Neural cell (in vitro differentiated cells): ENCODE data around the gene BGN. TPM values are rescaled to one million over a fixed set of nuclear protein-coding genes. Genes with fewer than 3 reads are reported as not detected.

Experiments used
- H2AFZ ChIP-seq: fragments of 200-600, 300-800 bp; sonication (generic), shearing (Covaris generic); 2 replicates; pipeline ENCODE4 v1.6.0; 2014; ENCODE audit warnings: low read depth, mild to moderate bottlenecking, antibody characterized with exemption, low read length, moderate library complexity
- H3F3A ChIP-seq: fragments of 200-600 bp; shearing (Covaris generic); 2 replicates; pipeline ENCODE4 v1.6.1; 2016; ENCODE audit warnings: mild to moderate bottlenecking, moderate library complexity, mixed read lengths, antibody characterized with exemption, low read length; ENCODE audit not compliant: insufficient read depth, poor library complexity, severe bottlenecking
- H3K27ac ChIP-seq: fragments of 200-600, 300-800 bp; sonication (generic), shearing (Covaris generic); 2 replicates; pipeline ENCODE4 v1.5.1; 2014; ENCODE audit warnings: mild to moderate bottlenecking, low read length, moderate library complexity
- H3K27me3 ChIP-seq: fragments of 300-800, 200-600 bp; sonication (generic), shearing (Covaris generic); 2 replicates; pipeline ENCODE4 v1.6.0; 2014; ENCODE audit warnings: mild to moderate bottlenecking, low read depth, low read length, moderate library complexity; ENCODE audit not compliant: insufficient read depth
- H3K36me3 ChIP-seq: fragments of 300-800, 200-600 bp; sonication (generic), shearing (Covaris generic); 2 replicates; pipeline ENCODE4 v1.5.1; 2014; ENCODE audit warnings: mild to moderate bottlenecking, antibody characterized with exemption, low read length, moderate library complexity; ENCODE audit not compliant: insufficient read depth
- H3K4me2 ChIP-seq: fragments of 300-800, 200-600 bp; sonication (generic), shearing (Covaris generic); 2 replicates; pipeline ENCODE4 v1.6.0; 2014; ENCODE audit warnings: mild to moderate bottlenecking, low read length
- H3K4me3 ChIP-seq: fragments of 300-800, 200-600 bp; sonication (generic), shearing (Covaris generic); 2 replicates; pipeline ENCODE4 v1.5.1; 2014; ENCODE audit warnings: mild to moderate bottlenecking, low read length, moderate library complexity
- H3K79me2 ChIP-seq: fragments of 200-600 bp; shearing (Covaris generic); replicated peaks from 2 replicates; pipeline ENCODE4 v1.6.0; 2014; ENCODE audit warnings: mild to moderate bottlenecking, low read length, moderate library complexity; ENCODE audit not compliant: insufficient read depth
- H3K9ac ChIP-seq: fragments of 300-800, 200-600 bp; sonication (generic), shearing (Covaris generic); 2 replicates; pipeline ENCODE4 v1.6.1; 2016; ENCODE audit warnings: mild to moderate bottlenecking, low read length, mixed read lengths
- H3K9me2 ChIP-seq: fragments of 200-600 bp; shearing (Covaris generic); 2 replicates; pipeline ENCODE4 v1.6.1; 2016; ENCODE audit warnings: mild to moderate bottlenecking, low read length, mixed read lengths; ENCODE audit not compliant: insufficient read depth
- H3K9me3 ChIP-seq: fragments of 200-600, 300-800 bp; sonication (generic), shearing (Covaris generic); 2 replicates; pipeline ENCODE4 v1.6.1; 2016; ENCODE audit warnings: mild to moderate bottlenecking, mixed run types, low read length, moderate library complexity, mixed read lengths
- H4K20me1 ChIP-seq: fragments of 200-600 bp; shearing (Covaris generic); 2 replicates; pipeline ENCODE4 v1.6.1; 2016; ENCODE audit warnings: mild to moderate bottlenecking, mixed run types; ENCODE audit not compliant: insufficient read depth
- EP300 ChIP-seq: fragments of 450-650 bp; conservative IDR thresholded peaks from 2 replicates; pipeline ENCODE4 v1.6.1; 2014; ENCODE audit warnings: antibody characterized with exemption, mild to moderate bottlenecking, moderate library complexity; ENCODE audit not compliant: poor library complexity, severe bottlenecking
- EZH2 ChIP-seq: fragments of 200-600, 300-800 bp; shearing (Covaris generic), sonication (generic); IDR thresholded peaks from 2 replicates; pipeline ENCODE4 v1.6.1; 2014; ENCODE audit warnings: antibody characterized with exemption, low read length, borderline replicate concordance, mild to moderate bottlenecking; ENCODE audit not compliant: insufficient read depth, poor library complexity, severe bottlenecking
- MXI1 ChIP-seq: fragments of 450-650 bp; conservative IDR thresholded peaks from 2 replicates; pipeline ENCODE4 v1.6.1; 2014; ENCODE audit warnings: antibody characterized with exemption, mild to moderate bottlenecking; ENCODE audit not compliant: poor library complexity, severe bottlenecking
- POLR2AphosphoS5 ChIP-seq: IDR thresholded peaks from 2 replicates; pipeline ENCODE4 v1.6.1; 2012
- RAD21 ChIP-seq: fragments of 450-650 bp; conservative IDR thresholded peaks from 2 replicates; pipeline ENCODE4 v1.6.1; 2014; ENCODE audit warnings: antibody characterized with exemption, mild to moderate bottlenecking, moderate library complexity
- SMC3 ChIP-seq: fragments of 450-650 bp; conservative IDR thresholded peaks from 2 replicates; pipeline ENCODE4 v1.6.1; 2014; ENCODE audit warnings: antibody characterized with exemption, mild to moderate bottlenecking, moderate library complexity; ENCODE audit not compliant: poor library complexity
- TAF1 ChIP-seq: IDR thresholded peaks from 2 replicates; pipeline ENCODE4 v1.6.1; 2012; ENCODE audit warnings: low read depth
- polyA plus RNA-seq: library from polyadenylated mRNA; depleted of rRNA; stranded (reverse); fragments of >200 nt; gene quantifications from 2 replicates; pipeline ENCODE4 v1.2.3, GENCODE V29; 2014
- TF ChIP-seq, protein P1 (sequence below): fragments of 450-650 bp; IDR thresholded peaks from 2 replicates; pipeline ENCODE4 v1.5.1; 2014; ENCODE audit warnings: antibody characterized with exemption, mild to moderate bottlenecking, moderate library complexity; ENCODE audit not compliant: poor library complexity, severe bottlenecking
- TF ChIP-seq, protein P2 (sequence below): IDR thresholded peaks from 2 replicates; pipeline ENCODE4 v1.6.1; 2012; ENCODE audit warnings: borderline replicate concordance

BGN gene
- polyA plus RNA-seq, 1 donor from 2014 or later: not detected

DNA sequence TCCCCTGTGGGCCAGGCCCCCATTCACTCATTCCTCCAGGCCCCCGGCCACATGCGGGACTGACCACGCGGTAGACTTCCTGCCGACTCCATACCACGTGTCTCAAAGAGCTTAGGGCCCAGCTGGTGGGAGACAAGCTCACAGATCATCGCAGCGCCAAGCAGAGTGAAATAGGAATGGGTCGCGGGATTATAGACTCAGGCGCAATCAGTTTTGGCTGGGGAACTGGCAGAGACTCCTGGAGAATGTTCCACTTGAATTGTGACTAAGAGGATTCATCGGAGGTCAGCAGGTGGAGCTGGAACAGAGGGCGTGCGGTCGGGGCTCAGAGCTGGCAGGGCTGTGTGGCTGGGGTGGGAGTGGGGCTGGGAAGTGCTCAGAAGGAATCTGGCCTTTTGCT, 38.3 kb downstream of the BGN start:
- TF ChIP-seq EZH2 (no peak), POLR2AphosphoS5 (no peak), TAF1 (no peak), SMC3 (no peak)
- TF ChIP-seq, protein P1, sequence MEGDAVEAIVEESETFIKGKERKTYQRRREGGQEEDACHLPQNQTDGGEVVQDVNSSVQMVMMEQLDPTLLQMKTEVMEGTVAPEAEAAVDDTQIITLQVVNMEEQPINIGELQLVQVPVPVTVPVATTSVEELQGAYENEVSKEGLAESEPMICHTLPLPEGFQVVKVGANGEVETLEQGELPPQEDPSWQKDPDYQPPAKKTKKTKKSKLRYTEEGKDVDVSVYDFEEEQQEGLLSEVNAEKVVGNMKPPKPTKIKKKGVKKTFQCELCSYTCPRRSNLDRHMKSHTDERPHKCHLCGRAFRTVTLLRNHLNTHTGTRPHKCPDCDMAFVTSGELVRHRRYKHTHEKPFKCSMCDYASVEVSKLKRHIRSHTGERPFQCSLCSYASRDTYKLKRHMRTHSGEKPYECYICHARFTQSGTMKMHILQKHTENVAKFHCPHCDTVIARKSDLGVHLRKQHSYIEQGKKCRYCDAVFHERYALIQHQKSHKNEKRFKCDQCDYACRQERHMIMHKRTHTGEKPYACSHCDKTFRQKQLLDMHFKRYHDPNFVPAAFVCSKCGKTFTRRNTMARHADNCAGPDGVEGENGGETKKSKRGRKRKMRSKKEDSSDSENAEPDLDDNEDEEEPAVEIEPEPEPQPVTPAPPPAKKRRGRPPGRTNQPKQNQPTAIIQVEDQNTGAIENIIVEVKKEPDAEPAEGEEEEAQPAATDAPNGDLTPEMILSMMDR: no peak
- TF ChIP-seq, protein P2, sequence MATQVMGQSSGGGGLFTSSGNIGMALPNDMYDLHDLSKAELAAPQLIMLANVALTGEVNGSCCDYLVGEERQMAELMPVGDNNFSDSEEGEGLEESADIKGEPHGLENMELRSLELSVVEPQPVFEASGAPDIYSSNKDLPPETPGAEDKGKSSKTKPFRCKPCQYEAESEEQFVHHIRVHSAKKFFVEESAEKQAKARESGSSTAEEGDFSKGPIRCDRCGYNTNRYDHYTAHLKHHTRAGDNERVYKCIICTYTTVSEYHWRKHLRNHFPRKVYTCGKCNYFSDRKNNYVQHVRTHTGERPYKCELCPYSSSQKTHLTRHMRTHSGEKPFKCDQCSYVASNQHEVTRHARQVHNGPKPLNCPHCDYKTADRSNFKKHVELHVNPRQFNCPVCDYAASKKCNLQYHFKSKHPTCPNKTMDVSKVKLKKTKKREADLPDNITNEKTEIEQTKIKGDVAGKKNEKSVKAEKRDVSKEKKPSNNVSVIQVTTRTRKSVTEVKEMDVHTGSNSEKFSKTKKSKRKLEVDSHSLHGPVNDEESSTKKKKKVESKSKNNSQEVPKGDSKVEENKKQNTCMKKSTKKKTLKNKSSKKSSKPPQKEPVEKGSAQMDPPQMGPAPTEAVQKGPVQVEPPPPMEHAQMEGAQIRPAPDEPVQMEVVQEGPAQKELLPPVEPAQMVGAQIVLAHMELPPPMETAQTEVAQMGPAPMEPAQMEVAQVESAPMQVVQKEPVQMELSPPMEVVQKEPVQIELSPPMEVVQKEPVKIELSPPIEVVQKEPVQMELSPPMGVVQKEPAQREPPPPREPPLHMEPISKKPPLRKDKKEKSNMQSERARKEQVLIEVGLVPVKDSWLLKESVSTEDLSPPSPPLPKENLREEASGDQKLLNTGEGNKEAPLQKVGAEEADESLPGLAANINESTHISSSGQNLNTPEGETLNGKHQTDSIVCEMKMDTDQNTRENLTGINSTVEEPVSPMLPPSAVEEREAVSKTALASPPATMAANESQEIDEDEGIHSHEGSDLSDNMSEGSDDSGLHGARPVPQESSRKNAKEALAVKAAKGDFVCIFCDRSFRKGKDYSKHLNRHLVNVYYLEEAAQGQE: no peak

DNA sequence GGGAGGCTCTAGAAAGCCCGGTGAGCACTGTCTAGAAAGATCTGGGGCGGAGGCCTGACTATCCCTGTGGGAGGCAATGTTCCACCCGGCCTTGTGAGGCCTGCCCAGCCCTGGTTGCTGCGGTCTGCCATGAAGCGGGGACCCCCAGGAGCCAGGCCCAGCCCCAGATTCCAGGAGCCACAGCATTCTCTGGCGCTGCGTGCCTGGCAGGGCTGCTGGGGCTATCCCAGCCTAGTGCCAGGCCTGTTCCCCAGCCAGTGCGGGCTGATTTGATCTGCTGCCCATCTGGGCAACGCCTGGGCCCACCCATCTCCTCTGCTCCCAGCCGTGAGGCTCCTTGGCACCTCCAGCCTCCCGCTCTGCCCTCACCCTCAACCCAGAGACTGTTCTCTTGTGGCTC, 42.3 kb downstream of the BGN start:
- no peaks in the 10 kb centered on the region for H3K9me3 ChIP-seq
- no peaks in the 10 kb centered on the region for H3K36me3 ChIP-seq
- no peaks in the 10 kb centered on the region for H3K9me2 ChIP-seq
- no peaks in the 10 kb centered on the region for H3K27me3 ChIP-seq
- no peak overlapping the region for H2AFZ ChIP-seq
- H3K4me3 ChIP-seq: no peak overlapping the region
- no peak for TF ChIP-seq MXI1
- H4K20me1 ChIP-seq: no peaks in the 10 kb centered on the region
- H3K27ac ChIP-seq: no peak overlapping the region
- no peak overlapping the region for H3K9ac ChIP-seq
- no peaks in the 10 kb centered on the region for H3K79me2 ChIP-seq
- H3K4me2 ChIP-seq: no peak overlapping the region
- H3F3A ChIP-seq: no peaks in the 10 kb centered on the region

More for the DNA sequence above, 38.3 kb downstream of the BGN start:
- Histone ChIP-seq H3F3A (no peaks in the 10 kb centered on the region), H3K9me2 (no peaks in the 10 kb centered on the region), H2AFZ (no peak overlapping the region), H3K4me3 (no peak overlapping the region), H3K27me3 (no peaks in the 10 kb centered on the region), H4K20me1 (no peaks in the 10 kb centered on the region), H3K36me3 (no peaks in the 10 kb centered on the region), H3K4me2 (no peak overlapping the region), H3K9ac (no peak overlapping the region), H3K79me2 (no peaks in the 10 kb centered on the region), H3K27ac (no peak overlapping the region), H3K9me3 (no peaks in the 10 kb centered on the region)

DNA sequence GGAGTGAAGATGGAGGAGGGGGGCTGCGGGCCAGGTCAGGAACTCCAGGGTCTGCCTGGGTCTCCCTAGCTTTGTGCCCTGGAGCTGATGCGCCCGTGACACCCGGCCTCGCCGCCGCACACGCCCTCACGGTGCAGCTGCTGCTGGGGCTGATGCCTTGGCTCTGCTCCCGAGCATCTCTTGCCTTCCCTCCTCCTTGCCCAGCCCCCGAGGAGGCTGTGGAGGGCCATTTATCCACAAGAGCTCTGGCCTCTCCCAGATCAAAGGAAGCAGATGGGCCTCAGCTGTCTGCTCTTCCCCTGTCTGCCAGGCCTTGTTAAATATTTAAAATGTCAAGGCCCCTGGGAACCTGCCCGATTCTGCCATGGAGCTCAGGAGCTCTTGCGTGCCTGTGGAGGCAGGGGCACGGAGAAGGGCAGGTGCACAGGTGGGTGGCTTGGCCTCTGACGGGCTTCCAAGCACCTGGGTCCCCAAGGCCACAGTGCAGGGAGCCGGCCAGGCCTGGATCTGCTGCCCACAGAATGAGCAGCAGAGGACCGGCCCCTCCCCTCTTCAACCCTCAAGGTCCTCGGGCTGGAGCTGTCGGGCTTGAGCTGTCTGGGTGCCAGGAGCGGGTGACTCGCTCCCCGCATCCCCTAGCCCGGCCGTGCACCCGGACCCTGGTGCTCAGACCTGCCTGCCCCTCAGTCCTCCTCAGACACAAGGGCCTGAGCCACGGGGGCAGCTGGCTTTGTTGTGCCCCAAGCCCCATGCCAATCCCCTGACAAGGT, 42.9 kb downstream of the BGN start:
- Histone ChIP-seq H3K9me2 (no peaks in the 10 kb centered on the region), H4K20me1 (no peaks in the 10 kb centered on the region), H3K4me2 (no peak overlapping the region), H3K27me3 (no peaks in the 10 kb centered on the region), H3K36me3 (no peaks in the 10 kb centered on the region), H3K9ac (no peak overlapping the region), H3F3A (no peaks in the 10 kb centered on the region), H3K27ac (no peak overlapping the region), H3K4me3 (no peak overlapping the region), H3K9me3 (no peaks in the 10 kb centered on the region), H3K79me2 (no peaks in the 10 kb centered on the region), H2AFZ (no peak overlapping the region)
- TF ChIP-seq, protein P1: no peak
- TF ChIP-seq TAF1 (no peak), EP300 (no peak), RAD21 (no peak), MXI1 (no peak), EZH2 (no peak), SMC3 (no peak), POLR2AphosphoS5 (no peak)
- TF ChIP-seq, protein P2: no peak
